Adrenal gland (tissue), 5 donors: ENCODE results near the gene CD177.

Experiments used
- POLR2A ChIP-seq, 2 donors: fragments of 450-650 bp; IDR thresholded peaks; one replicate each; pipeline ENCODE4 v1.6.1; 2017; ENCODE audit warnings: antibody characterized with exemption in 2 of 2, mild to moderate bottlenecking in 2 of 2, moderate library complexity in 1 of 2
- TF ChIP-seq, protein P1 (sequence below), 6 experiments: fragments of 450-650 bp in 4 of 6; fragments of 200-600 bp in 2 of 6; sonication (generic) in 1 of 6; IDR thresholded peaks; 1 replicate in 5 of 6; 2 replicates in 1 of 6; pipeline versions ENCODE4 v1.5.1 to v1.8.0; 2016 to 2021; ENCODE audit warnings: antibody characterized with exemption in 6 of 6, mild to moderate bottlenecking in 2 of 6, moderate library complexity in 1 of 6
- donor health status: DM: no; HTN: no; CAD: no.

DNA sequence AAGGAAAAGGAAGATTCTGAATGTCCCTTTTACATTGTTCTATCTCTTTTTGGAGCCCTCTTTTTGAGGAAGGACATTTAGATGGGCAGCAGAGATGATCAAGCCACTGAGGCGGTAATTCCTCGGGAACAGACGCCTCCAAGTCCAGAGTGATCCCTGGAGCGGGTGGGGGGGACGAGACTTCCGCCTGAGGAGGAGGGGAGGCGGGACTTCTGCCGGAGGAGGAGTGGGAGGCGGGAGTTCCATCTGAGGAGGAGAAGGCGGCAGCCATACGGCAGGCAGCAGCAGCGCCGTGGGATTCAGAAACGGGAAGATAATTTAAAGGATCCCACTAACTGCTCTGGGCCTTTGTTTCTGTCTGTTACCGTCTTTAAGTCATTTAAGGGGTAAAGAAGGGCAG lies 37.6 kb upstream of the CD177 start:
- TF ChIP-seq, protein P1, sequence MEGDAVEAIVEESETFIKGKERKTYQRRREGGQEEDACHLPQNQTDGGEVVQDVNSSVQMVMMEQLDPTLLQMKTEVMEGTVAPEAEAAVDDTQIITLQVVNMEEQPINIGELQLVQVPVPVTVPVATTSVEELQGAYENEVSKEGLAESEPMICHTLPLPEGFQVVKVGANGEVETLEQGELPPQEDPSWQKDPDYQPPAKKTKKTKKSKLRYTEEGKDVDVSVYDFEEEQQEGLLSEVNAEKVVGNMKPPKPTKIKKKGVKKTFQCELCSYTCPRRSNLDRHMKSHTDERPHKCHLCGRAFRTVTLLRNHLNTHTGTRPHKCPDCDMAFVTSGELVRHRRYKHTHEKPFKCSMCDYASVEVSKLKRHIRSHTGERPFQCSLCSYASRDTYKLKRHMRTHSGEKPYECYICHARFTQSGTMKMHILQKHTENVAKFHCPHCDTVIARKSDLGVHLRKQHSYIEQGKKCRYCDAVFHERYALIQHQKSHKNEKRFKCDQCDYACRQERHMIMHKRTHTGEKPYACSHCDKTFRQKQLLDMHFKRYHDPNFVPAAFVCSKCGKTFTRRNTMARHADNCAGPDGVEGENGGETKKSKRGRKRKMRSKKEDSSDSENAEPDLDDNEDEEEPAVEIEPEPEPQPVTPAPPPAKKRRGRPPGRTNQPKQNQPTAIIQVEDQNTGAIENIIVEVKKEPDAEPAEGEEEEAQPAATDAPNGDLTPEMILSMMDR (IDR thresholded peaks at IDR 0.05): no peak
- TF ChIP-seq POLR2A (IDR thresholded peaks at IDR 0.05): no peak
